22Rv1 (cell line): ENCODE data around the gene LAPTM5.

Experiments
- H3K27ac ChIP-seq: fragments of 450-650 bp; 2 replicates; pipeline ENCODE4 v1.5.1; 2017
- CTCF ChIP-seq: fragments of 450-650 bp; IDR thresholded peaks from 2 replicates; pipeline ENCODE4 v1.5.1; 2017; ENCODE audit warnings: mild to moderate bottlenecking
- ZFX ChIP-seq: fragments of 450-650 bp; IDR thresholded peaks from 2 replicates; pipeline ENCODE4 v1.6.1; 2017; ENCODE audit warnings: antibody characterized with exemption, borderline replicate concordance

The LAPTM5 gene

GRCh38 chr1:30765556-30766434, 8.2 kb upstream of the LAPTM5 start:
- no peak for TF ChIP-seq CTCF
- TF ChIP-seq ZFX = no peak
- no peak overlapping the region for H3K27ac ChIP-seq

GRCh38 chr1:30764939-30765555, 7.5 kb upstream of the LAPTM5 start:
- no peak overlapping the region for H3K27ac ChIP-seq

DNA sequence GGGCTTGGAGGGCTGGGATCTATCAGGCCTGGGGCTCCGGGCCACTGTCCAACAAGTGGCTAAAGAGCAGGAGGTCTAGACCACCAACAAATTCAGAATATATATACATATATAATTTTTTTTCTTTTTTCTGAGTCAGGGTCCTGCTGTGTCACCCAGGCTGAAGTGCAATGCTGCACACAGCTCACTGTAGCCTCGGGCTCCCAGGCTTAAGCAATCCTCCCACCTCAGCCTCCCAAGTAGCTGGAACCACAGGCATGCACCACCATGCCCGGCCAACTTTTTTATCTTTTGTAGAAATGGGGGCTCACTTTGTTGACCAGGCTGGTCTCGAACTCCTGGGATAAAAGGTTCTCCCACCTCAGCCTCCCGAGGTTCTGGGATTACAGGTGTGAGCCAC, 6.8 kb upstream of the LAPTM5 start:
- TF ChIP-seq CTCF (no peak), ZFX (no peak)
- H3K27ac ChIP-seq = no peak overlapping the region

More at GRCh38 chr1:30764939-30765555, 7.5 kb upstream of the LAPTM5 start:
- TF ChIP-seq CTCF (no peak), ZFX (no peak)

GRCh38 chr1:30763651-30764248, 6.2 kb upstream of the LAPTM5 start:
- no peak overlapping the region for H3K27ac ChIP-seq
- no peak for TF ChIP-seq CTCF
- no peak for TF ChIP-seq ZFX

DNA sequence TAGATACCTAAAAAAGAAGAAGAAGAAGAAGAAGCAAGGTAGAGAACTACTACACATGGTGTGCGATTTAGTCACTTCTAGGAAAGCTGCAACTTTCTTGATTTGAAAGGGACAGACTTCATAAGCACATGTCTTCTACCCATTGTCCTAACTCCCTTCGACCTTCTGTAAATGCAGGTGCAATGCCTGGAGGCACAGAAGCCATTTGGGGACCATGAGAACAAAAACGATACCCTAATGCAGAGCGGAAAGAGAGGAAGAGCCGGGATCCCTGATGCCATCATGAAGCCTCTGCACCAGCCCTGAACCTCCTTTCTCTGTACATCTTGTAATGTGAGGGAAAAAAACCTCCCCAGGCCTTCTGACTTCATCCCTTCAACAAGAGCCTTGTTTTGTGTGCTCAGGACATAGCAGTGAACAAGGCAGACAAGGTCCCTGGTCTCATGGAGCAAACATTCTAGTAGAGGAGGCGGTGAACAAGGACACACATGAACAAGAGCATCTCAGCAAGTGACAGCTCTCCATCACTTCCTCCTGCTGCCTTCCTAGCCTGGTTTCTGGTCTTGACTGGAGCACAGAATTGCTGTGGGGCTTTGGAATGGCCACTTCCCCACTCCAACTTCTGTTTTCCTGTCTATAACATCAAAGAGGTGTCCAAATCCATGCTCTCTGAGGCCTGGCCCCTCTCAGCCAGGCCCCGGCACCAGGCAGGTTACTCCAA, 5.5 kb upstream of the LAPTM5 start:
- H3K27ac ChIP-seq = no peak overlapping the region
- no peak for TF ChIP-seq ZFX
- TF ChIP-seq CTCF = no peak

- H3K27ac ChIP-seq = no peak overlapping the region
- no peak for TF ChIP-seq ZFX
- TF ChIP-seq CTCF = no peak
Observed at GRCh38 chr1:30762152-30762929, 4.8 kb upstream of the LAPTM5 start.
